ENCODE measurements around the gene CAV2.

- TF ChIP-seq CTCF (conservative IDR thresholded peaks at IDR 0.05; ENCODE audit: low read depth, low read length) (no peak), EZH2 (IDR thresholded peaks at IDR 0.05; ENCODE audit: borderline replicate concordance, low read depth, low read length, poor library complexity, severe bottlenecking) (no peak)
These were observed 16.8 kb downstream of the CAV2 start for GRCh38 chr7:116516324-116516723.
